MCF 10A (cell line): ENCODE data around the gene RAB43. TPM values are rescaled to one million over a fixed set of nuclear protein-coding genes. Genes with fewer than 3 reads are reported as not detected.
"Not testable (repeated sequence)": the region's sequence is repeated elsewhere in the genome, so short reads cannot be mapped to it uniquely, and the experiment has no call there.

Experiments used
- BruUV-seq: library from RNA; stranded (reverse); fragments of 400-500 nt; replicated peaks from 2 replicates; lab custom pipeline; 2021; lab: Mats Ljungman, UMichigan
- CTCF ChIA-PET: fragments of 300-600 bp; sonication (Branson Sonifier 250); formaldehyde crosslinking; extraction: SDS; loops from one replicate; lab custom pipeline; 2021; ENCODE audit warnings: antibody characterized with exemption, inconsistent platforms; lab: Yijun Ruan, JAX
- POLR2A ChIA-PET: fragments of 300-600, 350-650 bp; sonication (Branson Sonifier 250); formaldehyde crosslinking; extraction: SDS; loops from one replicate; lab custom pipeline; 2020; ENCODE audit warnings: antibody characterized with exemption, inconsistent platforms; lab: Yijun Ruan, JAX
- DNase-seq: peaks from one replicate; pipeline ENCODE4 v3.0.0-alpha.2; 2018; ENCODE audit not compliant: unreplicated experiment
- H3K27ac Mint-ChIP-seq: one replicate; pipeline ENCODE4 v1.8.0; 2022; ENCODE audit warnings: mild to moderate bottlenecking, low read depth, mixed read lengths; ENCODE audit not compliant: unreplicated experiment
- H3K27me3 Mint-ChIP-seq: one replicate; pipeline ENCODE4 v1.8.0; 2022; ENCODE audit warnings: mixed read lengths; ENCODE audit not compliant: insufficient read depth, unreplicated experiment
- H3K36me3 Mint-ChIP-seq: one replicate; pipeline ENCODE4 v1.8.0; 2022; ENCODE audit warnings: mild to moderate bottlenecking, moderate library complexity, mixed read lengths; ENCODE audit not compliant: insufficient read depth, unreplicated experiment
- H3K4me1 Mint-ChIP-seq: one replicate; pipeline ENCODE4 v1.8.0; 2022; ENCODE audit warnings: mixed read lengths; ENCODE audit not compliant: insufficient read depth, unreplicated experiment
- H3K4me3 Mint-ChIP-seq: one replicate; pipeline ENCODE4 v1.8.0; 2022; ENCODE audit warnings: mild to moderate bottlenecking, moderate library complexity, mixed read lengths; ENCODE audit not compliant: unreplicated experiment
- H3K9me3 Mint-ChIP-seq: one replicate; pipeline ENCODE4 v1.8.0; 2022; ENCODE audit warnings: mixed read lengths; ENCODE audit not compliant: unreplicated experiment
- CTCF ChIP-seq: fragments of 200-600 bp; IDR thresholded peaks from one replicate; pipeline ENCODE4 v1.8.0; 2022; ENCODE audit warnings: antibody characterized with exemption, mild to moderate bottlenecking; ENCODE audit not compliant: unreplicated experiment
- intact Hi-C: fragments of 100-400 bp; cut with micrococcal nuclease; formaldehyde crosslinking; loops from 2 replicates; pipeline ENCODE4 v1.14.1; 2022
- total RNA-seq: library from RNA; stranded (reverse); gene quantifications from 2 replicates; pipeline ENCODE4 v1.2.3, GENCODE V29; 2022

Gene RAB43
- total RNA-seq, 1 experiment from 2014 or later = 18.9 TPM

GRCh38 chr3:129070086-129070885 is 51.3 kb downstream of the RAB43 start:
- no peaks in the 10 kb centered on the region for H3K9me3 Mint-ChIP-seq
- H3K4me3 Mint-ChIP-seq = no peak overlapping the region
- no TSS peak for BruUV-seq
- POLR2A ChIA-PET = interaction anchor here (0.9 kb wide), 1 partner anchor 17 kb away, joined by 3 read pairs; no protein-coding TSS in a partner anchor
- no peaks in the 10 kb centered on the region for H3K4me1 Mint-ChIP-seq
- no peak overlapping the region for H3K27ac Mint-ChIP-seq
- CTCF ChIA-PET = interaction anchor here (0.6 to 1.0 kb wide), 3 partner anchors 17 to 23 kb away, joined by 4 to 5 read pairs (median 4); no protein-coding TSS in a partner anchor
- no peak for DNase-seq
- no peaks in the 10 kb centered on the region for H3K36me3 Mint-ChIP-seq
- H3K27me3 Mint-ChIP-seq = no peaks in the 10 kb centered on the region
- intact Hi-C loops = no loop called here
- no peak for TF ChIP-seq CTCF

- POLR2A ChIA-PET, BruUV-seq, DNase-seq, H3K27ac Mint-ChIP-seq, H3K4me1 Mint-ChIP-seq, H3K36me3 Mint-ChIP-seq, H3K27me3 Mint-ChIP-seq, H3K9me3 Mint-ChIP-seq, H3K4me3 Mint-ChIP-seq, intact Hi-C loops: not testable (repeated sequence)
- CTCF ChIA-PET = interaction anchor here (0.7 to 1.0 kb wide), 4 partner anchors 16 to 99 kb away, joined by 3 to 5 read pairs (median 4); no protein-coding TSS in a partner anchor
Observed at GRCh38 chr3:129069313-129070085, 52.1 kb downstream of the RAB43 start.

GRCh38 chr3:129068291-129068886 is 53.2 kb downstream of the RAB43 start:
- CTCF ChIA-PET = interaction anchor here (0.6 to 2.8 kb wide), 4 partner anchors 15 to 98 kb away, joined by 3 to 25 read pairs (median 4); no protein-coding TSS in a partner anchor
- H3K4me1 Mint-ChIP-seq = no peaks in the 10 kb centered on the region
- no peaks in the 10 kb centered on the region for H3K9me3 Mint-ChIP-seq

GRCh38 chr3:129067719-129068118 is 53.9 kb downstream of the RAB43 start:
- not testable (repeated sequence) for BruUV-seq

More at GRCh38 chr3:129068291-129068886, 53.2 kb downstream of the RAB43 start:
- Mint-ChIP-seq H3K27me3 (no peaks in the 10 kb centered on the region), H3K36me3 (no peaks in the 10 kb centered on the region), H3K27ac (no peak overlapping the region), H3K4me3 (no peak overlapping the region)
- POLR2A ChIA-PET = interaction anchor here (1.6 kb wide), 1 partner anchor 15 kb away, joined by 3 read pairs; no protein-coding TSS in a partner anchor
- no TSS peak for BruUV-seq
- DNase-seq = no peak
- intact Hi-C loops = no loop called here
- TF ChIP-seq CTCF = no peak

More at GRCh38 chr3:129067719-129068118, 53.9 kb downstream of the RAB43 start:
- H3K9me3 Mint-ChIP-seq, H3K36me3 Mint-ChIP-seq, H3K27me3 Mint-ChIP-seq, H3K27ac Mint-ChIP-seq, intact Hi-C loops, H3K4me3 Mint-ChIP-seq, H3K4me1 Mint-ChIP-seq, DNase-seq: not testable (repeated sequence)
- POLR2A ChIA-PET = interaction anchor here (1.6 kb wide), 1 partner anchor 14 kb away, joined by 3 read pairs; no protein-coding TSS in a partner anchor
- CTCF ChIA-PET = interaction anchor here (0.6 to 2.8 kb wide), 4 partner anchors 15 to 234 kb away, joined by 3 to 25 read pairs (median 4); no protein-coding TSS in a partner anchor
